HT1080 (cell line): ENCODE results near the gene RASGRF2. TPM values are rescaled to one million over a fixed set of nuclear protein-coding genes. Genes with fewer than 3 reads are reported as not detected.
A peak's percentile ranks its signal among the peaks of the same experiment; 100 is the strongest.
"Not testable (repeated sequence)": the region's sequence is repeated elsewhere in the genome, so short reads cannot be mapped to it uniquely, and the experiment has no call there.

ENCODE experiments used
- DNase-seq: peaks from one replicate; pipeline ENCODE4 v3.0.0-alpha.2; 2015; ENCODE audit warnings: low read depth
- total RNA-seq: library from RNA; depleted of rRNA; stranded (reverse); fragments of >200 nt; shearing (Covaris generic); gene quantifications from 2 replicates; pipeline ENCODE4 v1.2.3, GENCODE V29; 2014

RASGRF2 gene
- total RNA-seq, 1 experiment from 2014 or later = 6.4 TPM

DNA sequence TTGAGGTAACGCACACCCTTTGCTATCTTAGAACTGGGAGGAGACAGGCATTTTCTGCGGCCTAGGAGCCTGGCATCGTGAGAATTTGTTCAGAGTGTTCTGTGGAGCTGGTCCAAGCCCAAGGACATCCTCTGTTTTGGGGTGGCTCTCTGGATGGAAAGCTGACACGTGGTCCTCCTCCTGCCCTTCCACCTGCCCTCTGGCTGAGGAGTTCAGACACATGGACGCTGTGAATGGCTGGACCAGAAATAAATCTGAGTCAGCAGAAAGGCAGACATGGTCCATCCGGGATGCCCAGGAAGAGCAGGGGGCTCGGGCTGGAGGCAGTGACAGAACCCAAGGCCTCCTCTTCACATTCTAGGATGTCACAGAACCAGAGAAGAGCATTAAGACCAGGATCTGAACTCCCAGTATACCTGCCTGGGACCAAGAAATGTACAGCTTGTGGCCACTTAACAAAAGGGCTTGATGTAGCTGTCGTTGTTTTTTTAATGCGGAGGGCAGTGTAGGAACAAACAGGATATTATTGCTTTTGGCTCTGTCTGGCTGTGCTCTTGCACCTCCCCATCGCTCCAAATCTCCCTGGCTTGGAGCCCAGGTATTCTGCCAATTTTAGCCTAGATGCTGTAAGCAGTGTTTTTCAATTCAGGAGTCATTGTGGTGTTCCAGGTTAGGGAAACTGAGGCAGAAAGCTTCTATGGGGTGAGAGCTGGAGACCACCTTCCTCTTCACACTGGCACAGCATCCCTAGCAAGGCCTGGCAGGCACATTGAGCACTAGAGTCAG, 275.3 kb downstream of the RASGRF2 start:
- DNase-seq = no peak

DNA sequence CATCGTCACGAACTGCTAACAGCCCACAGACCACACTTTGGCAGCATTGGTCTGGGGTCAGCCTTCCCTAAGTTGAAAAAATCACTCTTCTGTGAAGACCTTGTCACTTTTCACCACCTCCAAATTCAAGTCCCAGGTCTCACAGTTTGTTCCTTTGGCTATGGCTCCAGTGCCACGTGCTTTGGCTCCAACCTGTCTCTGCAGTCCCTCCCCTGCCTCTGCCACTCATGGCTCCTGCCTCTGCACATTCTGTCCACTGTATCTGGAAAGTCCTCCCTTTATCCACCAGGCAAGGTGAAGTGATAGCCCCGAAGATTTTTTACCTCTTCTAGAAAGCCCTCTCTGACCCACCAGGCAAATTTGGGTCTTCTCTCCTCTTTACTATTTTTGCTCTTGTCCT, 278.3 kb downstream of the RASGRF2 start:
- no peak for DNase-seq

DNA sequence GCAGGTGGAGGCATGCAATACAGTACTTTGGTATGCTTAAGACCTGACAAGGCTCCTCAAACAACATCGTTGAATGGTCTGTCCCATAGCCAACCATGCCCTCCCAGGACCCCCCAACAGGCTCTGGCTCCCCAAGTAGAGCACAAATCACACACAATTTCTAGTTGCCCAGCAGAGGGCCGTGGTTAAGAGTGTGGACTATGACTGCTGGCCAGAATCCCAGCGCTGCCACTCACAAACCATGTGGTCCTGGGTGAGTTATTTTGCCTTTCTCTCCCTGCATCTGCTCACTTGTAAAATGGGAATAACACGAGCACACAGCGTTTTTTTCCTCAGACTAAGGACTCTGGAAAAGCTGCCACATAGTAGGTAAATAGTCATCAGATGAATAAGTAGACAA, 279.4 kb downstream of the RASGRF2 start:
- no peak for DNase-seq

DNA sequence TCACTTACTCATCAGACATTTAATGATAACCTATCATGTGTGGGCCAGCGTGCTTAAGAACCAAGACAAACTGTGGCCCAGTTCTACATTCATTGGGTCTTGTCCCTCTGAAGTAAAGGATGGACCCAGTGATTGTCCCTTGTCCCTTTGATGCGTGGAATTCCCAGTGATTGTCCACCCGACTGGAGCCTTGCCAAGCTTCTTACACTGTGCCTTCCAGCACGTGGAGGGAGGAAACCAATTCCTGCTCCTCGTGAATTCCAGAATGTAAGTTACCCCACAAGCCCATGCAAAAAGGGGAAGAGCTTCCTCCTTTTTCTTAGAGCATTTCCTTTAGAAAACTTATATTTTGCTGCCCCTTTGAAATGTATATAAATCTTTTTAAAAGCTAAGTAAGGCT, 280.8 kb downstream of the RASGRF2 start:
- no peak for DNase-seq

DNA sequence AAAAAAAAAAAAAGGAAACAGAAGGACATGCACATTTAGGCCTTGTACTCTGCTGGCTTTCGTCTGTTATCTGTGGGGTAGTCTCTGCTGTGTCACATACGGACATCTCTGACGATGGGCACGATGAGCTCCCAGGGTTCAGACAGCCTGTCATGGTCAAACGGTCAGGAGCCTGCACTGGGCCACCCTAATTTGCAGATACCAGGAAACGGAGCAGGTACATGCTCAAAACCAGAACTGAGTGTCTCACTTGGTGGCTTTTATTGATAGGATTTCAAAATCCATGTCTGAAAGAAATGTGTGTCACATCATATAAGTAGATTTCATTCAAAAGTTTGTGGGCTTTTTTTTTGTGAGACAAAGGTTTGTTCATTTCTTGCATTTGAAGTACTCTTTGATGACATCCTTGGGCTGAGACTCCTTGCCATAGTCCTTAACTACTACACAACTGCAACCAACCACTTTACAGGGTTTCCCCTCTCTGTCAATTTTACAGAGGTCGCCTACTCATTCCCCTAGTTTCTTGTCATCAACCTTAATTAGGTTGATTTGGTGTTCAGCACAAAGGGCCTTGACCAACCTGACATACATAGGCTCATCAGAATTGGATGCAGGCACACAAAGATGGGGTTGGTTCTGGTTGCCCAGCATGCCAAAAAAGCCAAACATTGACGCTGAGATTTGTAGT, 281.9 kb downstream of the RASGRF2 start:
- DNase-seq = no peak

DNA sequence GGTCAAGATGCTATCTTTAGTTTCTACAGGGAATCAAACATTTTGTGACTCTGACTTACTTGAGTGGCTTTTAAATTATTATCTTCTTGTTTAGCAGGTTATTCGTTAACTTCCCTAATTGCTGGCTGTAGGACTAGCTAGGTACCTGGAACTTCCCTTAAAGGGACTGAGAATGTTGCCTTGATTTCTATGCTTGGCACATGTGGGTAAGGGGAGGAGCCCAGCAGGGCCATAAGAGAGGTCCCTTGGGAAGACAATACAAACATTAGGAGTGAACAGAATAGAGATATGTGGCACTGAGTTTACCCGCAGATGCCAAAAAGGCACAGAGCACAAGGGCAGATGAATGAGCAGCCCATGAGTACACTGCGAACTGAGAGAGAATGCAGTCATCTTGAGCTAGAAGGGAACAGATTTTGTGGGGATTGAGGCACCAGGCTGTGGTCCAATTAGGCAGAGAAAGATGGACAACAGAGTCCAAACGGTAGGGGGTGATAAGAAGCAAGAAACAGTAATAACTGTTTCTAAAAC, 282.8 kb downstream of the RASGRF2 start:
- no peak for DNase-seq

DNA sequence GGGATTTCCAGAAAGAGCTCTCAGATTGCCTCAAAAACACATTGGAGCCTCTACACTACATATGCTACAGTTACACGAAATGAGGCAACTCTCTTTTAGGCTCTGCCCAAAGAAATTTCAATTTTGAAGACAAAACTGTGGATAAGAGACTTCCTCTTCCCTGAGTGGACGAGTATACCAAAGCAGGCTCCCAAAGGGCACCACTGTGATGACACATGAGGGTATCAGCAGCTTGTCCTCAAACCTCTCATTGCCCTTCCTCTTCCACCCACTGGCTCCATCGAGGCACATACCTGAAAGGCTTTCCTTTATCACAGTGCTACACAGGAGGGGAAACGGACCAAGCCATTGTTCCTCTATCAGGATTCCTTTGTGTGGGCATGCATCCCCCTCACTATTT, 284.3 kb downstream of the RASGRF2 start:
- no peak for DNase-seq

DNA sequence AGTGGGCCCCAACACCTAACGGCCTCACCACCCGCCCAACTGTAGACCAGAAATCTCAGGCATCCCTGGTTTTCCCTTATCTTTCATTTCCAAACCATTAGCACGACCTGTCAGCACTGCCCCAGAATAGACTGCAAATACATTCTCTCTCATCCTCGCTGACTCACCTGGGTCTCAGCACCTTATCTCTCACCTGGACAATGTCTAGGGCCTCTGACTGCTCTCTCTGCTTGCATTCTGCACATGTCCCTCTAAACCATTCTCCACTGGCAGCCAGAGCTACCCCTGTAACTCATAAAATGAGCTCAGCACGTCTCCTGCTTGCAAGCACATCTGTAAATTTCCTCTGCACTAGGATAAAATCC, 285.7 kb downstream of the RASGRF2 start:
- DNase-seq = no peak

DNA sequence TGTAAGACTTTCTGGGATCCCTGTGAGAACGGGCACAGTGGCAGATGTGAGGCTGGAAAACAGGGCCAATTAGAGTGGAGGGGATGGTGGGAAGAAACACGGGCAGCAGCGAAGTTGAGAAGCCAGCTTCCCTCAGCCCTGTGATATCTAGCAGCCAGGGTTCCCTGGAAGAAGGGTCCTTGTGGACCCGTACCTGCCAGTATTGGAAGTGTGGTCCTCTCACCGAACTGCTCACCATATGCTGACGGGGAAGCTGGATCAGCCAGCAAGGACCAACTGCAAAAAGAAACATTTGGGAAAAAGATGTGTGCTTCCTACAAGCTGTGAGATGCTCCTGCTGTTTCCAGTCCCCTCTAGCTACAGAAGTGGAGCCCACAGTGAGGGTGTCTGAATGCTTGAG, 286.5 kb downstream of the RASGRF2 start:
- DNase-seq = no peak

DNA sequence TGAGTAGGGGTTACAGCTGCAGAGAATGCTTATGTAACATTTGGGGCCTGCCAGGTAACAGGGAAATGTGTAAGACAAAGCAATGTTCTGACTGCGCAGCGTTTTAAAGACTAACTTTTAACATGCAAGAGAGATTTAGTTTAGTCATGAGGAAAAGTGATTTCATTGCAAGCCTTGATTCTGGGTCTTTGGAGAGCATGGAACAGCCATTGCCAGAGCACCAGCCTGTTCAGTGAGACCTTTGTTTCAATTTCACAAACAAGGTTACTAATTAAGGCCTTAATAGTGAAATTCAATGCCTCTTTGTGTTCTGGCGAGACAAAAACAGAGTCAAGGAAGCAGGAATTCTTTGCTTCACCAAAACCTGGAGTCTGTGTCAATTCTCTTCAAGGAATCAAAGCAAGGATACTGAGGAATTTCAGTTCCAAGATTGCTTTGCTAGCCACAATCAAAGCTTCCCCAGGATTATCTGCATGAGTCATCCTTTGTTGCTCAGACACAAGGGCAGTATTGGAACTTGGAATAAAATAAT, 287.3 kb downstream of the RASGRF2 start:
- DNase-seq = peak; percentile 69

DNA sequence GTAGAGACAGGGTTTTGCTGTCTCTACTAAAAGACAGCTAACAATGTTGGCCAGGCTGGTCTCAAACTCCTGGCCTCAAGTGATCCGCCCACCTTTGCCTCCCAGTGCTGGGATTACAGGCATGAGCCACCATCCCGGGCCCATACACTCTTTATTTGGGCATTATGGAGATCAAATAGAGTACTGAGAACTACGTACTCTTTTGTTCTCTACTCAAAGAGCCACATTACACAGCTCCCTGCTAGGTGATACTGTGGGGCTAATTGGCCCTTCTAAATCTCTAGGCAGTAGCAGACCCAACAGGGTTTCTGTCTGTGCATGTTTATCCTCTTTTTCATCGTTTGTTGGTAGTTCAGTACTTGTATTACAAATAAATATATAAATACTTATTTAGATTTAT, 289.1 kb downstream of the RASGRF2 start:
- no peak for DNase-seq

DNA sequence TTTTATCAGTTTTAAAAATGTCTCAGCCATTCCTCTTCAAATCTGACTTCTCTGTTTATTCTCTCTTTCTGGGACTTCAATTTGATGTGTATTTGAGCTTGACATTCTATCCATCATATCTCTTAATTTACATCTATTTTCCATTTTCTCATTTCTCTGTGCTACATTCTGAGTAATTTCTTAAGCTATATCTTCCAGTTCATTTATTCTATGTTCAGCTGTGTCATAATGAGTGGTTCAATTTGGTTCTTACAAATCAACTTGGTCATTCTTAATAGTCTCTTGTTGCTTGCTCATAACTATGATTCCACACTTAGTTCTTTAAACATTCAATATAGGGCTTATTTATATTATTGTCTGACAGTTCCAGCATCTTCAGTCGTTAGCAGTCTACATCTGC, 289.8 kb downstream of the RASGRF2 start:
- no peak for DNase-seq

DNA sequence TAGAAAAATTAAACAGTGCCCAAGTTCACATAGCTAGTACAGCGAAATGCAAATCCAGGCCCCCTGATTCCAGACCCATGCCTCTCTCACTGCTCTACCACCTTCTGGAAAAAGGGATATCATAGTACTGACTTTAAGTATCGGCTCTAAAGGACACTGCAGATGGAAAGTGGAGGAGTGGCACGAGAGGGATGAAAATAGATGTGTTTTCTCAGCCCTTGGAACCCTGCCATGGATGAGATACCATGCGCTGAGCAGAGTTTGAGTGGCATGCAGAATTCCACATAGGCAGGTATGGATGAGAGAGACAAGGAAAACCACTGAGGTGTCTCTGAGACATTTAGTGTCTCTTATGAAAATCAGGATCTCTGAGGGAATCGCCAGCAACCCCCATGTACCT, 291.8 kb downstream of the RASGRF2 start:
- DNase-seq = no peak

DNA sequence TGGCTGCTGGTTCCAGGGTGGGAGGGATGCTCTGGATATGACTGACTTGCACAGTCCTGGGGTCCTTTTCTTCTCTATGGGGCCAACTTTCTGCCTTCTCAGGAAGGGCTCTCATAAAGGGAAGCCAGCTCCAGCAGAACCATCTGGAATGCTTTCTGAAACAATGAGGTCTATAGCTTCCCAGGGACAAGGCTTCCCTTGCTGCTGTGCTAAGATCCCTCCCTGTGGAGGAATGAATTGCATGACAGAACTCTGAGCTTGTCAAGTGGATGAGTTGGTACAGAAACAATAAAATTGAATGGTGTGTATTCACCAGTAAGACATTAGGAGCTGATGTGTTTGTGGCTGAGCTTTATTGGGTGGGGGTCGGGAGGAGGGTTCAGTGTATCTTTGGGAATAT, 292.7 kb downstream of the RASGRF2 start:
- DNase-seq = no peak

DNA sequence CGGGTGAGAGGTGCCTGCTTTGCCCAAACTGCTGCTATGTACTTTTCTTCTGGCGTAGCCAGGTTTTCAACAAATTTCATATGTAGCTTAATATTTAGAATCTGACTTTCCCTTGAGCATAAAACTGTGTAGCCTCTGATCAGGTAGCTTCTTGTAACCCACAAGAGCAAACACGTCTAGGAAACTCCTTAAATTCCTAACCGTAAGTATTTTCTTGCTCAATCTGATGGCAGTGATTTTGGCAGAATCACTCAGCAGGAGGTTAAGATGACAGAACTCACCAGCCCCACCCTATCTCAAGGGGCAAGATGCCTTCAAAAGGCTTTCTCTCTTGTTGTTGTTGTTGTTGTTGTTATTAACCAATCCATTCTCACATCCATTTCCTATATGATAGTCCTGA, 293.7 kb downstream of the RASGRF2 start:
- DNase-seq = no peak

DNA sequence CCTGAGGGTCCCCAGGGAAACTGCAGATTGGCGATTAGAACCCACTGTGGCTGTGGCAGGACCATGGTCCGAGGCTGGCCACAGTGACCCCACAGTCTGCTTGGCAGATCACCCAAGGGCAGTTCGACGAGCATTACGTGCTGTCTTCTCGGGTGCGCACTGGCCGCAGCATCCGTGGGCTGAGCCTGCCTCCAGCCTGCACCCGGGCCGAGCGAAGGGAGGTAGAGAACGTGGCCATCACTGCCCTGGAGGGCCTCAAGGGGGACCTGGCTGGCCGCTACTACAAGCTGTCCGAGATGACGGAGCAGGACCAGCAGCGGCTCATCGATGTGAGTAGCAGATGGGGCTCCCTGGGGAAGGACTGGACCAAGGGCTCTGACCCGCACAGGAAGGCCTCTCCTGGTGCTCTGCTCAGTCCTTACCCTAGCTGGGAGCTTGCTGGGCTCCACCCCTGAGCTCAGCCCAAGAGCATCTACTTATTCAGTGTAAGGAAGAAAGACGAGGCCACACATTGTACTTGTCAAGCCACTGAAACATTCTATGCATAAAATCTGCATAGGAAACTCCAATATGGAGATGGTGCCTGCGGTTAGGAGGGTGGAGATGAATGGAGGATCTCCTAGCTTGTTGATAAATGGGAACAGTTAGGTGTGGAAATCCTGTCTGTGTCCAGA, 294.9 kb downstream of the RASGRF2 start:
- DNase-seq = no peak

DNA sequence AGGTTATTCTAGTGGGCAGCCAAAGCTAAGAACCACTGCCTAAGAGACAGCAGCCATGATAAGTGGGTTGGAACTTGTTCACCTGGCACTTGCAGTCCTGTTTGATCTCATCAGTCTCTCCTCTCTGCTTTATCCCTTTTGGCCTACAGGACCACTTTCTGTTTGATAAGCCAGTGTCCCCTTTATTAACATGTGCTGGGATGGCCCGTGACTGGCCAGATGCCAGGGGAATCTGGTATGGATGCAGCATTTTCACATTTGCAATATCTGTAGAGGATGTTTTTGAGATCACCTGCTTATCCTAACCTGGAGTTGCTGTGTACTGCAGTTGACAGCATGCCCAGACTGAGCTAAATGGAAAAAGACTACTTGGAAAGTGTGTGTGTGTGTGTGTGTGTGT, 296.6 kb downstream of the RASGRF2 start:
- DNase-seq = no peak

DNA sequence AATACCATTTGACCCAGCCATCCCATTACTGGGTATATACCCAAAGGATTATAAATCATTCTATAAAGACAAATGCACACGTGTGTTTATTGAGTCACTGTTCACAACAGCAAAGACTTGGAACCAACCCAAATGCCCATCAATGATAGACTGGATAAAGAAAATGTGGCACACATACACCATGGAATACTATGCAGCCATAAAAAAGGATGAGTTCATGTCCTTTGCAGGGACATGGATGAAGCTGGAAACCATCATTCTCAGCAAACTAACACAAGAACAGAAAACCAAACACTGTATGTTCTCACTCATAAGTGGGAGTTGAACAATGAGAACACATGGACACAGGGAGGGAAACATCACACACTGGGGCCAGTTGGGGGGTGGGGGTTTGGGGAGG, 302.6 kb downstream of the RASGRF2 start:
- DNase-seq = not testable (repeated sequence)

DNA sequence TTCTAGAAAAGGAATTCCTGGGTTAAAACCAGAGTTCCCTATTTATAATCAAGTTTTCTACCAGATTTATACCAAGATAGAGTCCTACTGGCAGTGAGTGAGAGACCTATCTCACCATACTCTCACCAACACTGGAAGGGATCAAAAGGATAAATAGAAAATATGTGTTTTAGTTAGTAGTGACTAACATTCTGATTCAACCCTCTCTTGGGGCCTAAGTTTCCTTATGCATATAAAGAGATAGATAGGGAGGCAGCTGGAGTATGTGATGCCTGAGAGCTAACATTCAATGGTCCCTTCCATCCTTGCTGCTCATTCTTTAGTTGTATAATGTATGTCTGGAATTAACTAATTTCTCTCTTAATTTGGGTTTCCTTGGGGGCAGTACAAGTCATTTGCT, 304.9 kb downstream of the RASGRF2 start:
- DNase-seq = no peak

DNA sequence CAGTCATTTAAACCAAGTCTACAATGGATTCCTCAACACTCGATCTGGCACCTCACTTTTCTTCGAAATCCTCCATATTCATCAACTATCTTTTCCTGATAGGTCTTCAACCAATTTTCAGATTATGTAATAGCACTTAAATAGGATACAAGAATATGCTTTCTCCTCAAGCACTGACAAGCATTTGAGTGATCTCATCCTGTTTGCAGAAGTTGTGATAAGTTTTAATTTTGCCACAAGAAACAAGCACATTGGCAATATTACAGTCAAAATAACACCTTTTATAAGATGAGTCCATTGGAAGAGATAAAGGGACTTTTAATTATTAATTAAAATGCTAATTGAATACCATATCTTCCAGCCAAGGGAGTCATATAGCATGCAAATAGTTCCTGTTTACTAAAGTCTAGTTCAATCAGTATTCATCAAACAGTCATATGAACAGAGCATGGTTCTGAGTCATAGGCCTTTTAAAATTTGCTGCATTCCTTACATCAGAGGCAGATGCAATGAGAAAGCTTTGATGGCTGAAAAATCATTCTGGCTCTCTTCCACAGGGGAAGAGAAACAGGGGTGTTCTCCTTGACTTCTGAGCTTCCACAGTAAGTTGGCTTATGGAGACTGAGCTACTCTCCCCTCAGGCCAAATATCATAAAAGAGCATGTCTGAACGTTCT, 308.5 kb downstream of the RASGRF2 start:
- peak; percentile 75 for DNase-seq

DNA sequence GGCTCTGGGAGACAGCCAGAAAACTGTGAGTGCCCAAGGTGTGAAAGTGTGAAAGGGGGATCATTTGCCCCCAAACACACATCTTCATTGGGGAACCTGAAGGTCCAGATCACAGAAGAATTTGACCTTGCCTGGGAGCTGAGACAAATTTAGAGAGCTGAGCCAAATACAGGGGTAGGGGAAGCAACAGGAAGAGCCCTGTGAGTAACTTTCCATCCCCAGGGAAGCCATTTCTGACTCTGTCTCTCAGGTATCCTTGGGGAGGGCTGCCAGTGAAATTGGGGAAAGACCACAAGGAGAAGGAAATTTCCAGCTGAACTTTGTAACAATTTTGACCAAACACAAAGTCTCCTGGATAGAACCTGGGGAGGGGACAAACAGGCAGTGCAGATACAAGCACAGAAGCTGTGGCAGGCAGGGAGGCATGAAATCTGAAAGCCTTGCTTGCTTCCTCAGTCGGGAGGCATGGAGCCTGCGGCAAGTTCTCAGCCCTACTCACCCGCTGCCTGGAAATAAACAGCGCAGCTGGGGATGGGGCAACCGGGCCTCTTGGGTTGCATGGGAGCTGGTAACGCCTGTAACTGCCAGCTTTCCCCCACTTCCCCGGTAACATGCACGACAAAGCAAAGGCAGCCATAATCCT, 309.7 kb downstream of the RASGRF2 start:
- DNase-seq = no peak
